CD4-positive, alpha-beta T cell treated with Interferon gamma for 1 hour (primary cell): ENCODE data around the gene MIA3.

Experiments
- DNase-seq: peaks from one replicate; pipeline ENCODE4 v3.0.0-alpha.2; 2020

Gene MIA3

DNA sequence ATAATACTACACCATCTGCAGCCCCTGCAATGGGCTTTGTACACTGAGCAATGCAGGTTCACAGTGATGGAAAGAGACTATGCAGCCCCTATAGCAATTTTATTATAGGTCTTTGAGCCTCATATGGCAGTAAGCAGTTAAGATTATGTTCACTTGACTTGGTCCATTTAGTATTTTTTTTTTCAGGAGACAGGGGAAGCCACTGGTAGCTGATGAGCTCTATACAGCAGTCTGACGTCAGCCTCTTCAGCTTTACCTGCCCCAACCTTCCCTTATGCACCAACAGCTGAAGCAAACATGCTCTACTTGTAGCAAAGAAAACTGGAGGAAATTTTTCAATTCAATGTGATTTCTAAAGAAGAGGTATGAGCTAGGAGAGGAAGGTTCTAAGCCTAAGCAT, 62.2 kb downstream of the MIA3 start:
- no peak for DNase-seq

DNA sequence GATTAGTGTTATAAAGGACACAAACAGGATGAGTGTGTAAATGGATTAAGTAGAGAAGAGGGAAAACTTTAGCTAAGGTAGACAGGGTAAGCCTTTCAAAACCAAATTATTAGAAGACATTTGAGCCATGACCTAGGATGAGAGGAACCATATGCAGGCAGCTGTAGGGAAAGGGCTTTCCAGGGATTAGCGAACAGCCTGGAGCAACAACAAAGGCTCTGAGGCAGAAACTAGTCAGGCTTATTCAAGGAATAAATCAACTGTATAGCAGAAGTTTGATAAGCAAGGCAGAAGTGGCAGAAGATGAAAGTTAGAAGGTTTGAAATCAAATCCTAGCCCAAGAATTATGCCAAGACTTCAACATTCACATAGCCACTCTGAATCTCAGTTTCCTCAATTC, 73.1 kb downstream of the MIA3 start:
- no peak for DNase-seq

DNA sequence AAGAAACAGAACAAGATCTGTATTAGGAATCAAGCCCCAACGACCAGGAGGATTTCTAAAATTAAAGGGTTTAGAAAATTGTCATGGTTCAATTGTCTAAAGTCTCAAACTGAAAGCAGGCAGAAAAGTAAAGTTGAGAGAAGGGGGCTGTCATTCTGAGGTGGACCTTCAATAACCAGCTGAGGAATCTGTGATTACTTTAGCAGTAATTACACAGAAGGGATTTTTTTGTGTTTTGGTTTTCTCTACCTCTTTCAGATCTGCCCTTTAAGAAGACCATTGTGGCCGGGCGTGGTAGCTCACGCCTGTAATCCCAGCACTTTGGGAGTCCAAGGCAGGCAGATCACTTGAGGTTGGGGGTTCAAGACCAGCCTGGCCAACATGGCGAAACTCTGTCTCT, 77.0 kb downstream of the MIA3 start:
- DNase-seq = no peak

DNA sequence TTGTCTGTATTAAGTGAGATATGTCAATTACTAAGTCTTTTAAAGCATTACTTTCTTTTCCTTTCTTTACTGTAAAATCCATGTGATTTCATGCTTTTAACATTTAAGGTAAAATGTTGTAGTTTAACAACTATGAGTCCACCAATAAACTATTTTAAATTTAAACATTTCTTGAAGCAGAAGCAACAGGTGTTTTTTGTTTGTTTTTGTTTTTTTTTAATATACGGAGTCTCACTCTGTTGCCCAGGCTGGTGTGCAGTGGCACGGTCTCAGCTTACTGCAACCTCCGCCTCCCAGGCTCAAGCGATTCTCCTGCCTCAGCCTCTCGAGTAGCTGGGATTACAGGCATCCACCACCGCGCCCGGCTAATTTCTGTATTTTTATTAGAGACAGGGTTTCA, 78.8 kb downstream of the MIA3 start:
- no peak for DNase-seq

DNA sequence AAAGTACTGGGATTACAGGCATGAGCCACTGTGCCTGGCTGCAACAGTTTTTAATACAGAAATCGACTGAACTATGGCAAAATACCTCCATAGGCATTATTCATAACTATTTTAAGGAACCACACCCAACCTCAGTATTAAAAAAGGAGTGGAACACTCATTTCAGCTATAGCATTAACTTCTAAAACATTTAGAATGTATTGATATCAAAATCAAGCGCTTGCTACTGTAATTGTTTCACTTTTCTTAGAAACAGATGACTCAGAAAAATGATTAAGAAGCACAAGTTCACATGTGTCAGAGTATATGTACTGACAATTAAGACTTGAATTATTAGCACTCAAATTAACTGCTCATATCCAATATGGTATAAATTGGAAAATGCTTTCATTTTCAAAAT, 79.3 kb downstream of the MIA3 start:
- no peak for DNase-seq

DNA sequence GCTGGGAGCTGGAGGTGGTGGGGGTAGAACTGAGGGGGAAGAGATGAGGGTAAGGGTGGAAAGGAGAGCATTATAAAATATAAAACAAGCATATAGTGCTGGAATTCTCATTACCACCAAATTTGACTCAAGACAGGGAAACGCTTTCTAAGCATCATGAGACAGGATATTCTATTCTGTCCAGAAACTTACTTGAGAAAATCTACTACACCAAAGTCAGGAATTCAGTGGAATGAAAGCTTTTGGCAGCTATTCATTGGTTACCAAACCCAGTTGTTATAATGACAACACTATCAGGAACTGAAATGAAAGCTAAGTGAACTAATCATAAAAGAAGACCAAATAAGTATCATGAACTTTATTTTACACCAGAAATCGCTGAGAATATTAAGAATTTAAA, 79.9 kb downstream of the MIA3 start:
- no peak for DNase-seq

DNA sequence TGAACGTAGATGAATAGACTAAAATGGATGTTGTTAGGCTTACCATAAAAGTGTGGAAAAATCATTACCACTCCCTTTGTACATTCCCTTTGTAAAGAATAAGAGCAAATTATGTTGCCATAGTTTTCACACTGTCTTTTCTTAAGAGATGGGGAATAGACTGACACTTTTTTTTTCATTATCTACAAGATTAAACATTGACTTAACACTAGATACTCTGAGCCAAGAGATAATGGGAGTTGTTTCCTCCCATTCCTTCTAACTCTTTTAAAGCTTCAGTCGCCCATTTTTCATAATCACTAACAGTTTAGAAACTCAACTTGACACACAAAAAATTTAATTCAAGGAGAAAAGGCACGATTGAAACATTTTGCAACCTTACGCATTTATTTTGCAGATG, 84.3 kb downstream of the MIA3 start:
- no peak for DNase-seq

DNA sequence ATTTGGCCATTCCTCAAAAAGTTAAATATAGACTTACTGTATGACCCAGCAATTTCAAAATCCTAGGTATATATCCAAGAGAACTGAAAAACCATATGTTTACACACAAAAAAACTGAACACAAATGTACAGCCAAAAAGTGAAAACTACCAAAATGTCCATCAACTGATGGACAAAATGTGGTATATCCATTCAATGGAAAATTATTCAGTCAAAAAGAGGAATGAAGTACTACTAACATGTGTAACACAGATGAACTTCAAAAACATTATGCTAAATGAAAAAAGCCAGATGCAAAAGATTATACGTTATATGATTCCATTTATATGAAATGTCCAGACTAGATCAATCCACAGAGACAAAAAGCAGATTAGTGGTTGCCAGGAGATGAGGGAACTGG, 86.4 kb downstream of the MIA3 start:
- DNase-seq = no peak

DNA sequence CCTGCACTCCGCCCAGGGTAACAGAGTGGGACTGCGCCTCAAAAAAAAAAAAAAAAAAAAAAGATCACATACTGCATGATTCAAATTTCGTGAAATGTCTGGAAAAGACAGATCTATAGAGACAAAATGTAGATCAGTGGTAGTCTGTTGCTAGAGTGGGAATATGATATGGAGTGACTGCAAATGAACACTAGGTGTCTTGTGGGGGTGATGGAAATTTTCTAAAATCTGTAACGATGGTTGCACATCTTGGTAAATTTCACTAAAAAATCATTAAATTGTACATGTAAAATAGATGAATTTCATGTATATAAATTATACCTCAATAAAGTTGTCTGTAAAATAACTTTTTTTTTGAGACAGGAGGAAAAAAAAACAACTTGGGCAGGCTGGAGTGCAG, 88.9 kb downstream of the MIA3 start:
- no peak for DNase-seq

DNA sequence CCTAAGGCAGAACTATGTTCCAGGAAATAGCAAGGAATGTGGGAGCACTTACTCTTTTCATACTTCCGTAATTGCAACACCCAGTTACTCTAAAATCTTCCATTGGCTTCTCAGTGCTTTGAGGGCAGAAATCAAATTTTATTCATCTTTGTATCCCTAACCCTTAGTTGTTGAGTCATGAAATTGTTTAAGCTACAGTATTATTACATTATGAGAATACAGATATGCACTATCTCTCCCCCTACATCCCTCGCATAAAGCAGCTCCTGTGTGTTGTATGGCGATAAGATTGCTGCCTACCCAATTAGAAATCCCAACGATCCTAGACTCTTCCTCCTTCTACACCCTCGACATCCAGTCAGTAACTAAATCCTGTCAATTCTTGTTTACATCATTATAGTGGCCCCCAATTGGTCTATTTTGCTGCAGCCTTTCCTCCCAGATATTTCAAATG, 91.8 kb downstream of the MIA3 start:
- no peak for DNase-seq

DNA sequence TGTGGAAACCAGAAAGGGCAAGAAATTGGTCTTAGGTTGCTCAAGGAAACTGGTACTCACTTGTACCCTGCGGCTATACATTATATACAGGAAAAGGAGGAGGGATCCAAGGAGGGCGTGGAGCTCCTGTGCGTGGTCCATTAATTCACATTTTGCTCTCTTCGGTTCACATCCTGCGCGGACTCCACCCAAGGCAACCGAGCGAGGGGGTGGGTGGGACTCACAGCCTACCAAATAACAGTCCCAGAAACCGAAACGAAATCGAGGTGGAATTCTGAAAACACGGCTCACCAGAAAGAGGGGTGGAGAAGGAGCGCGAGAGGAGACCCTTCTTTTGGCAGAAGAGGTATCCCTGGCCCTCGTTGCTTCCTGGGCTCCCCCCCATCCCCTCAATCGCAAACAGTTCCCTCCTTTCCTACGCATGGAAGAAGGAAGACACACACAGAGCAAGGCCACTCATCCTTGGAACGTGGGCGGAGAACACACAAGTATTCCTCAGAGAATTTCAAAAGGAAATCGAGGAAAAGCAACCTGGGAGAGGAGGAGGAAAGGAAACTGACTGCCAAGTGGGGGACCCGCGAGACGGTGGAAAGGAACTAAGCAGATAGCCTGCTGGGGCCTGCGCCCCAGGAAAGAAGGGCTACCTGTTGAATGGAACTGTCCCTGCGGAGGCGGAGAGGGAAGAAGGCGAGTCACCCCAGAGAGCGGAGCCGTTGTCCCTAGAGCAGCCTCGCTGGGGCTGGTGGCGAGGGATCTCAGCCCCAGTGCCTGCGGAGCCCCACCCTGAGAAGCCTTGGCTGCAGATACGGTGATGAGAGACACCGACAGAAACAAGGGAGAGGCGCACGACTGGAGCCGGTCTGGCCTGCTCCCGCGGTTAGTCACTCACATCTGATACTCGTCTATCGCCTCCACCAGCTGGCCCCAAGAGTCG, 93.7 kb downstream of the MIA3 start:
- DNase-seq = peak; percentile 43

DNA sequence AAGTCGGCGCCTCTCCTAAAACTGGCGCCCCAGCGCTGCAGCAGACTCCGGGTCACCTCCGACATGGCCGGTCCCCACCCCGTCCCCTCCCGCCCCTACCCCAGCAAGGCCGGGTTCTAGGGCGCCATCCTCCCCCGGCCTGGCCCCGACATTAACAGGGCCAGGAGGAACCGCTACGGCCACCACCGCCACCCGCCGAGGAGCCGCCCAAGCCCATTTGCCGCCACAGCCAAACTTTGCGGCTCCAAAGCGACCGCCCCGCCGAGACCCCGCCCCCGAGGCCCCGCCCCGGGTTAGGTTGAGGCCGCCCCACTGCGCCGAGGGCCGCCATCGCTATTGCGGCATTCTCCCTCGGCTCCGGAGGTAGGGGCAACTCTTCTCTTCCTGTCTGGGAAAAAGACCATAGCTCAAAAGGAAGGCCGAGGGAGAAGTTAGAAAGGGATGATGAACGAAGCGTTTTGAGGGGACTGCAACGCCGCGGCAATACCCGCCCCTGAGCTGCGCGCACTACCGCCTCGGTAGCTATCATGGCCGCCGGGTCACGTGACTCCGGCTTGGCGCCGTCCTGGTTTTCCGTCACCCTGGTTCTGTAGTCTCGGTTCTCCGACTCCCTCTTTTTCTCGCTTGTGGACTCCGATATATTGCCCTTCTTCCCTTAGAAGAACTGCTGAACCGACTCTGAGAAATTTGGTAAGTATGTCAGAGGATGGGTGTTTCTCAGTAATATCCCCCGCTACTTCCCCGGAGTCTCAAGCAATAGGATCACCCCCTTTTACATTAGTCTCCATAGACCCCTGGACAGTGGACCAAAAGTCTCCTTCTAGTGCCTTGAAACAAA, 94.6 kb downstream of the MIA3 start, which contains the start of the genes AIDA and BROX:
Gene AIDA, minus strand, starts transcription at position 239 of the 838 bp plus-strand sequence. Its CDS starts 174 bp downstream, at position 65.
Gene BROX, plus strand, starts transcription at position 312 of the 838 bp plus-strand sequence. CDS start 3,136 bp downstream, outside the sequence.
- DNase-seq = peak; percentile 89

DNA sequence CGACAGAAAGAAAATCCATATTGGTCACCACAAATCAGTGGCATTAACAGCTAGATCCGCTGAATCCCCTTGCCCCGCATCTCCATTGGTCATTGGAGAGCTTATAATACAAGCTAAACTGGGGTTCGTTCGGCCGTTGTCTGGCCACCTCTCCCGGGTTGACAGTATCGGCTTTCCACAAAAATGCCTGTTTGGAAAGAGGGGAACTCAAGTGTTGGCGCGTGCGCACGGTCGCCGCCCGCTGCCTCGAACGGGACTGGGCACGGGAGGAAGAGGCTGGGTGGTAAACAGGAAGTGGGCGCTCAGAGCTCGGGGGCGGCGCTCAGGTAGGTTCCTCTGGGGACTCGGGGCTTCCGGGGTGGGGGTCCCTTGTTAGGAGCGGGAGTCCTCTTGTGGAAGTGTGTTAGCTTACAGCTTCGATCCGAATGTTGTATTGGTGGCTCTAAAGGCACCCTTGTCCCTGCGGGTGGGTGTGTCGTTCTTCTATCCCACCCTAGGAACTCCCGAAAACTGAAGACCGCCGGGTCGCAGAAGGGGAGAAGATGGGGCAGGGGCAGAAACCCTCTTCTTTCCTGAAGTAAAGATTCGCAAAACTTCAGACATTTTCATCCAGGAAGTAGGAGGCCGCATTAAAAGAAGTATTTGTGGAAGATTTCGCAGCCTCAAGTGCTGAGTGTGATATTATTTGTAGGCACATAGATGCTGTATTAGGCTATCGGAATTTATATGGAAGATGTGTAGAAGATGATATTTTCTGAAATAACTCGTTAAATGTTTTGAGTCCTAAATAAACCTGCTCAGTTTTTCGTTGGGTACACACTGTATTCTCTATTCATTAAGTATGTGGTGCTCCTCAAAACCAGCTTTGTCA, 95.4 kb downstream of the MIA3 start:
- peak; percentile 95 for DNase-seq

DNA sequence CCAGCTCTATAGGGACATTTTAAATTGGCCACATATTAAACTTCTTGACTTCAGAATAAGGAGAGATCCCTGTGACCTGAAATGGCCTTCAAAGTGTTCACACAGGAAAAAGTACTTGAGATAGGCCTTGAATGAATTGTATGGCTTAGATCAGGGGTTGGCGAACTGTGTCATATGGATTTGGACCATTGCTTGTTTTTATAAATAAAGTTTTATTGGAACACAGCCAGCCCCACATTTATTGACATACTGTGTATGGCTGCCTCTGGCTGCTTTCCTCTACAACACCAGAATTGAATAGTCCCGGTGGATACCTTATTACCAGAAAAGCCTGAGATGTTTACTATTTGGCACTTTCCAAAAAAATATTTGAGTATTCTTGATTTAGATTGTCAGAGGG, 98.5 kb downstream of the MIA3 start:
- no peak for DNase-seq
